ENCODE measurements around the gene HBG1. TPM values are rescaled to one million over a fixed set of nuclear protein-coding genes. Genes with fewer than 3 reads are reported as not detected.

Gene HBG1
- total RNA-seq, 2 experiments from 2014 or later = not detected

Other genes with a start within 250 kb of the HBG1 start
- gene OR52J3, start 203.3 kb downstream of the HBG1 start, total RNA-seq = not detected
- gene OR52E2, start 190.2 kb downstream of the HBG1 start, total RNA-seq = not detected
- not detected for gene OR52E1, start 180.3 kb downstream of the HBG1 start, total RNA-seq
- gene OR52A5, start 111.5 kb downstream of the HBG1 start, total RNA-seq = not detected
- not detected for gene OR52A1, start 95.1 kb downstream of the HBG1 start, total RNA-seq
- not detected for gene OR51V1, start 49.2 kb downstream of the HBG1 start, total RNA-seq
- gene HBB, start 22.8 kb downstream of the HBG1 start, total RNA-seq = not detected
- gene HBD, start 15.4 kb downstream of the HBG1 start, total RNA-seq = not detected
- gene HBG2, start 4.9 kb upstream of the HBG1 start, total RNA-seq = not detected
- not detected for gene HBE1, start 20.1 kb upstream of the HBG1 start, total RNA-seq
- not detected for gene OR51B4, start 52.1 kb upstream of the HBG1 start, total RNA-seq
- not detected for gene OR51B2, start 74.4 kb upstream of the HBG1 start, total RNA-seq
- not detected for gene OR51B5, start 93.7 kb upstream of the HBG1 start, total RNA-seq
- not detected for gene OR51B6, start 101.7 kb upstream of the HBG1 start, total RNA-seq
- not detected for gene OR51M1, start 134.0 kb upstream of the HBG1 start, total RNA-seq
- not detected for gene OR51Q1, start 172.3 kb upstream of the HBG1 start, total RNA-seq
- not detected for gene OR51I1, start 191.7 kb upstream of the HBG1 start, total RNA-seq
- not detected for gene OR51I2, start 199.5 kb upstream of the HBG1 start, total RNA-seq
- not detected for gene OR52D1, start 238.8 kb upstream of the HBG1 start, total RNA-seq